Neural progenitor cell (in vitro differentiated cells): ENCODE results near the gene PLEKHG7.

Experiments
- EZH2 ChIP-seq: fragments of 200-600 bp; sonication (generic); IDR thresholded peaks from 2 replicates; pipeline ENCODE4 v1.6.1; 2017; ENCODE audit warnings: antibody characterized with exemption, mild to moderate bottlenecking, moderate library complexity
- EZH2phosphoT487 ChIP-seq: fragments of 200-600 bp; sonication (generic); IDR thresholded peaks from 2 replicates; pipeline ENCODE4 v1.6.1; 2017; ENCODE audit warnings: antibody characterized with exemption

- no peak for TF ChIP-seq EZH2phosphoT487
- no peak for TF ChIP-seq EZH2
Observed at GRCh38 chr12:92785563-92785950, 82.8 kb downstream of the PLEKHG7 start.
